ENCODE results near the gene MYOCOS. TPM values are rescaled to one million over a fixed set of nuclear protein-coding genes. Genes with fewer than 3 reads are reported as not detected.
"Not testable (repeated sequence)": the region's sequence is repeated elsewhere in the genome, so short reads cannot be mapped to it uniquely, and the experiment has no call there.

MYOCOS gene
- total RNA-seq, 4 donors from 2014 or later = not detected

DNA sequence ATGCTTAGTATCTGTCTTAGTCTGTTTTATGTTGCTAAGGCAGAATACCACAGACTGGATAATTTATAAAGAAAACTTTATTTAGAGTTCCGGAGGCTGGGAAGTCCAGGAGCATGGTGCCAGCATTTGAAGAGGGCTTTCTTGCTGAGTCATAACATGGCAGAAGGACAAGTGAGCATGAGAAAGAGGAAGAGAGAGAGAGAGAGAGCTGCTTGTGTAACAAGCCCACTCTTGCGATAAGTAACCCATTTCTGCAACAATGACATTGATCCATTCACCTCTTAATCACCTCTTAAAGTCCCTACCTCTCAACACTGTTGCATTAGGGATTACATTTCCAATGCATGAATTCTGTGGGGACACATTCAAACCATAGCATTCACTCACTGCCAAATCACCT, 11.7 kb upstream of the MYOCOS start:
- TF ChIP-seq POLR2AphosphoS5 (IDR thresholded peaks at IDR 0.05) = no peak
- Histone ChIP-seq H3K27me3 (no peaks in the 10 kb centered on the region), H3K4me1 (no peaks in the 10 kb centered on the region), H3K36me3 (no peaks in the 10 kb centered on the region), H3K9me3 (no peaks in the 10 kb centered on the region), H3K27ac (no peak overlapping the region), H3K4me3 (no peak overlapping the region)
- 79% methylated on average over 2 of the region's 2 CpGs for WGBS
- no peak for DNase-seq (ENCODE audit: low spot score in 2 of 2)

DNA sequence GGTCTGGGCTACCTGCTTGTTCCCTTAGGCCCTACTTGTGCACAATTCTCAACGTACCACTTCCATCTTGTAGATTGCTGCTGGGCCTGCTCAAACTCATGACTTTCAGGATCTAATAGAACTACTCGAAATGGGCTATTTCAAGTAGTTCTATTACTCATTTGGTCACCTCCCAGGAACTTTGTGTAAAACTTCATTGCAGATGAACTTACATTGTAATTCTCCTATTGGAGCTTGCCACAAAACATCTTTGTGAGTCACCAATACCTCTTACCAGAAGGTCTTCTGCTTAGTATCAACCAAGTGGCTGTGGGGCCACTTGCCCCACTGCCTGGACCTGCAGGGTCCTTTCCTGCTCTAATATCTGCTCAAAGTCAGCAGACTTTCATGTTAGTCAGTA, 10.7 kb upstream of the MYOCOS start:
- Histone ChIP-seq H3K27ac (no peak overlapping the region), H3K36me3 (no peaks in the 10 kb centered on the region), H3K4me3 (no peak overlapping the region), H3K27me3 (no peaks in the 10 kb centered on the region), H3K4me1 (no peaks in the 10 kb centered on the region), H3K9me3 (no peaks in the 10 kb centered on the region)
- no peak for DNase-seq (ENCODE audit: low spot score in 2 of 2)
- 83% methylated on average over 2 of the region's 2 CpGs for WGBS
- TF ChIP-seq, protein P1, sequence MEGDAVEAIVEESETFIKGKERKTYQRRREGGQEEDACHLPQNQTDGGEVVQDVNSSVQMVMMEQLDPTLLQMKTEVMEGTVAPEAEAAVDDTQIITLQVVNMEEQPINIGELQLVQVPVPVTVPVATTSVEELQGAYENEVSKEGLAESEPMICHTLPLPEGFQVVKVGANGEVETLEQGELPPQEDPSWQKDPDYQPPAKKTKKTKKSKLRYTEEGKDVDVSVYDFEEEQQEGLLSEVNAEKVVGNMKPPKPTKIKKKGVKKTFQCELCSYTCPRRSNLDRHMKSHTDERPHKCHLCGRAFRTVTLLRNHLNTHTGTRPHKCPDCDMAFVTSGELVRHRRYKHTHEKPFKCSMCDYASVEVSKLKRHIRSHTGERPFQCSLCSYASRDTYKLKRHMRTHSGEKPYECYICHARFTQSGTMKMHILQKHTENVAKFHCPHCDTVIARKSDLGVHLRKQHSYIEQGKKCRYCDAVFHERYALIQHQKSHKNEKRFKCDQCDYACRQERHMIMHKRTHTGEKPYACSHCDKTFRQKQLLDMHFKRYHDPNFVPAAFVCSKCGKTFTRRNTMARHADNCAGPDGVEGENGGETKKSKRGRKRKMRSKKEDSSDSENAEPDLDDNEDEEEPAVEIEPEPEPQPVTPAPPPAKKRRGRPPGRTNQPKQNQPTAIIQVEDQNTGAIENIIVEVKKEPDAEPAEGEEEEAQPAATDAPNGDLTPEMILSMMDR (IDR thresholded peaks at IDR 0.05) = no peak
- TF ChIP-seq POLR2A (IDR thresholded peaks at IDR 0.05) (no peak), POLR2AphosphoS5 (IDR thresholded peaks at IDR 0.05) (no peak), EP300 (IDR thresholded peaks at IDR 0.05) (no peak)

DNA sequence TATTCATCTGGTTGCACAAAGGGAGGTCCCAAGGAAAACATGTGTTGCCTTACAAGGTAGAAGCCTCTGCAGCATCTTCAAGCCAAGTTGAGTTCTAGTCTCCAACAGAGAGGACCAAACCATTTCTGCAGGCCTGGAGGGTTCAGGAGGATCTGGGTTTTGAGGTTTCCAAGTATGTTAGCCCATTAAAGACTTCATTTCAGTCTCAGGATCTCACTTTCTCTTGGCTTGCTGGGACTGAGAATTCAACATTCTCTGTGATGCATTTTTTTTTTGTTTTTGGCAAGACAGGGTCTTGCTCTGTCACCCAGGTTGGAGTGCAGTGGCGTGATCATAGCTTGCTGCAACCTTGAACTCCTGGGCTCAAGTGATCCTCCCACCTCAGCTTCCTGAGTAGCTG, 8.8 kb upstream of the MYOCOS start:
- Histone ChIP-seq H3K27me3 (no peaks in the 10 kb centered on the region), H3K27ac (no peak overlapping the region), H3K4me3 (no peak overlapping the region), H3K4me1 (no peaks in the 10 kb centered on the region), H3K36me3 (no peaks in the 10 kb centered on the region), H3K9me3 (no peaks in the 10 kb centered on the region)
- no peak for DNase-seq (ENCODE audit: low spot score in 2 of 2)
- 100% methylated on average over 1 of the region's 1 CpG for WGBS
- TF ChIP-seq POLR2A (IDR thresholded peaks at IDR 0.05) = no peak

DNA sequence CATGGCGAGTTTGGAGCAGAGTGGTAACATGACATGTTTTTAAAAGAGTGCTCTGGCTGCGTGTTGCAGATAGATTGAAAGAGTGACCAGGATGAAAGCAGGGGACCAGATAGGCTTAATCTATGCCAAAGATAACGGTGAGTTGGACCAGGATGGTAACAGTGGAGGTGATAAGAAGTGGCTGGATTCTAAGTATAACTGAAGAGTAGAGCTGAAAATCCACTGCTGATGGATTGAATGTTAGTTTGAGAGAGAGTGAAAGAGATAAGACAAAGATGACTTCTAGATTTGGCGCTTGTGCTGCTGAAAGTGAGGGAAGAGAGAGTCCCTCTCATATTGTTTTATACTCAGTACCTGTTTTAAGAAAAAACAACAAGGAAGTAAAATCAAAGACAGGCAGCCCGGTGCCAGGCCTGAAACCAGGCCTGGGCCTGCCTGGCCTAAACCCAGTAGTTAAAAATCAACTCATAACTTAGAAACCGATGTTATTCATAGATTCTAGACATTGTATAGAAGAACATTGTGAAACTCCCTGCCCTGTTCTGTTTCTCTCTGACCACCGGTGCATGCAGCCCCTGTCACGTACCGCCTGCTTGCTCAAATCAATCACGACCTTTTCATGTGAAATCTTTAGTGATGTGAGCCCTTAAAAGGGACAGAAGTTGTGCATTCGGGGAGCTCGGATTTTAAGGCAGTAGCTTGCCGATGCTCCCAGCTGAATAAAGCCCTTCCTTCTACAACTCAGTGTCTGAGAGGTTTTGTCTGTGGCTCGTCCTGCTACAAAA, 6.7 kb upstream of the MYOCOS start:
- H3K4me1 ChIP-seq; H3K4me3 ChIP-seq; DNase-seq (ENCODE audit: low spot score in 2 of 2); H3K9me3 ChIP-seq; H3K27ac ChIP-seq; H3K36me3 ChIP-seq; H3K27me3 ChIP-seq: not testable (repeated sequence)
- WGBS = 78% methylated on average over 14 of the region's 14 CpGs

DNA sequence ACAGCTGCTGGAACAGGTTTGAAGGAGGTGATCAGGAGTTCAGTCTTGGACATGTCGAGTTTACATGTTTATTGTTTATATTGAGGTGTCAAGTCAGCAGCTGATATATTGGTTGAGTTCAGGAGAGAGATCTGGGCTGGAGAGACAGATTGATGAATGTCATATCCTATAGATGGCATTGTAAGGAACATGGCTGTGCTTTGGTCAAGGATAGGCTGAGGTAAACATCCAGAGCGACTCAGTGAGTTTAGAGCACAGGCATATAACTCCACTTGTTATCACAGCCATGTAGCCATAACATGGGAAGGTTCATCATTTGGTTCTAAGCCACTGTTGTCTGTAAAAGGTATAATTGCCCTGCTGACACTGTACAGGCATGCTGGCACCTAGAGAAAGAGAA, 5.5 kb upstream of the MYOCOS start:
- TF ChIP-seq EP300 (IDR thresholded peaks at IDR 0.05) = no peak
- TF ChIP-seq, protein P1 (IDR thresholded peaks at IDR 0.05) = no peak
- TF ChIP-seq POLR2A (IDR thresholded peaks at IDR 0.05) = no peak
- TF ChIP-seq POLR2AphosphoS5 (IDR thresholded peaks at IDR 0.05) = no peak
- no peaks in the 10 kb centered on the region for H3K36me3 ChIP-seq
- no peak for DNase-seq (ENCODE audit: low spot score in 2 of 2)
- no peak overlapping the region for H3K4me3 ChIP-seq
- no peaks in the 10 kb centered on the region for H3K4me1 ChIP-seq
- WGBS = 82% methylated on average over 2 of the region's 2 CpGs
- H3K27me3 ChIP-seq = no peaks in the 10 kb centered on the region
- no peak overlapping the region for H3K27ac ChIP-seq
- H3K9me3 ChIP-seq = no peaks in the 10 kb centered on the region

DNA sequence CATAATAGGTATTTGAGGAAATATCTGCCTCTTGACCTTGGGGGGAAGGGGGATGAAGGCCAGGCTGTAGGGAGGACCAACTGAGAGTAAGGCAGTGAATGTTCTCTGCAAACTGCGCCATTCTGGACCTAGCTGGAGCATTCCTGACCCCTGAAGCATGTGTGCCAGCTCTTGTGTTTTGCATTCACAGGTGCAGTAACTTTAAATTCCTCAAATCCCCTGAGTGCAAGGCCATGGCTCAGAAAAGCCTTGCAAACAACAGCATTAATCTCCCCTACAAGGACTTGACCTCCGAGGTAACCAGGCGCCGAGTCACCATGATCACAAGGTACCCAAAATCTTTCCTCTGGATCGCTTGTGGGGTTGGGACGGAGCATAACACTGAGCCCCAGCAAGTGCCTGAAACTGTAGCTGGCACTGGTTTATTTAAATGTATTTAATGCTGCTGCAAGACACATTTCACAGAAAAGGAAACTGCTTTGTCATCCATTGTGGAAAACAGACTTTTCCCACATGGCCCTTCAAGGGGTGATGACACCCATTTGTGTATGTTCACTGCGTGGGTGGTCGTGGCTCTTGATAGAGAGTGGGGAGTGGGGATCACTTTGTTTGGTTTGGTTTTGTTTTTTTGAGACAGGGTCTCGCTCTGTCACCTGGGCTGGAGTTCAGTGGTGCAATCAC, 1.7 kb downstream of the MYOCOS start:
- TF ChIP-seq EP300 (IDR thresholded peaks at IDR 0.05) (no peak), POLR2AphosphoS5 (IDR thresholded peaks at IDR 0.05) (no peak), POLR2A (IDR thresholded peaks at IDR 0.05) (no peak)
- TF ChIP-seq, protein P1 (IDR thresholded peaks at IDR 0.05) = no peak
- Histone ChIP-seq H3K27ac (no peak overlapping the region), H3K4me3 (no peak overlapping the region), H3K4me1 (no peaks in the 10 kb centered on the region), H3K36me3 (no peaks in the 10 kb centered on the region), H3K9me3 (no peaks in the 10 kb centered on the region), H3K27me3 (no peaks in the 10 kb centered on the region)
- 77% methylated on average over 9 of the region's 9 CpGs for WGBS
- DNase-seq (ENCODE audit: low spot score in 2 of 2) = no peak

Measured in suprapubic skin (tissue), 4 donors.